Spinal cord (tissue), 10 donors: ENCODE data around the gene GADD45GIP1. TPM values are rescaled to one million over a fixed set of nuclear protein-coding genes. Genes with fewer than 3 reads are reported as not detected.

Experiments used
- DNase-seq, 6 donors: peaks; one replicate each; pipeline versions ENCODE4 v3.0.0 to v3.0.0-alpha.2; 2013 to 2015; ENCODE audit warnings: low spot score in 6 of 6, low read depth in 4 of 6
- H3K27ac ChIP-seq: one replicate; pipeline ENCODE4 v1.5.1; 2013; ENCODE audit warnings: low read depth, low read length, control low read depth
- H3K27me3 ChIP-seq: one replicate; pipeline ENCODE4 v1.6.1; 2013; ENCODE audit warnings: low read length; ENCODE audit not compliant: control insufficient read depth, insufficient read depth
- H3K36me3 ChIP-seq: one replicate; pipeline ENCODE4 v1.6.1; 2013; ENCODE audit warnings: low read length; ENCODE audit not compliant: control insufficient read depth, insufficient read depth
- H3K4me1 ChIP-seq: one replicate; pipeline ENCODE4 v1.6.1; 2013; ENCODE audit warnings: low read length; ENCODE audit not compliant: control insufficient read depth, insufficient read depth
- H3K4me3 ChIP-seq: one replicate; pipeline ENCODE4 v1.5.1; 2013; ENCODE audit warnings: low read depth, low read length, control low read depth
- H3K9me3 ChIP-seq: one replicate; pipeline ENCODE4 v1.6.1; 2013; ENCODE audit warnings: low read length; ENCODE audit not compliant: control insufficient read depth, insufficient read depth
- WGBS: methylation state at CpG from one replicate; pipeline ENCODE4 v1.1.5; 2013; ENCODE audit warnings: missing lambda C conversion rate; ENCODE audit not compliant: insufficient coverage; 5-methylcytosine and 5-hydroxymethylcytosine counted together
- polyA plus RNA-seq, 2 donors: library from polyadenylated mRNA; unstranded; fragments of 120-200 nt; gene quantifications; one replicate each; pipeline ENCODE4 v1.2.1, GENCODE V29; 2013; ENCODE audit not compliant: insufficient read length in 2 of 2
- small RNA-seq: library from RNA; depleted of rRNA; stranded (forward); fragments of <200 nt; gene quantifications from one replicate; pipeline ENCODE3, GENCODE V24; 2014; ENCODE audit warnings: low replicate concordance
- total RNA-seq, 2 donors: library from RNA; depleted of rRNA in 1 of 2; stranded (reverse); fragments of 120-200 nt in 1 of 2; fragments of >200 nt in 1 of 2; gene quantifications; one replicate each; pipeline versions ENCODE4 v1.2.3 to v1.2.4, GENCODE V29; 2013 to 2014
- donor health status: healthy.

The GADD45GIP1 gene
- total and polyA plus RNA-seq, 4 donors: 9.7 to 55.6 (median 37.2) TPM

GRCh38 chr19:12913851-12914690, 43.0 kb downstream of the GADD45GIP1 start:
- peak in 3 of 6 donors; percentile 7 to 62 (median 49) for DNase-seq
- no peaks in the 10 kb centered on the region for H3K36me3 ChIP-seq
- H3K27ac ChIP-seq: peak overlapping the region; percentile 94
- H3K9me3 ChIP-seq: no peaks in the 10 kb centered on the region
- H3K4me1 ChIP-seq: peaks cover 38% of the 10 kb centered on the region
- H3K4me3 ChIP-seq: no peak overlapping the region
- H3K27me3 ChIP-seq: no peaks in the 10 kb centered on the region
- 35% methylated on average over 8 of the region's 12 CpGs for WGBS

- H3K4me1 ChIP-seq: peaks cover 36% of the 10 kb centered on the region
- peak overlapping the region; percentile 29 for H3K4me3 ChIP-seq
- H3K36me3 ChIP-seq: no peaks in the 10 kb centered on the region
- DNase-seq: peak in 5 of 6 donors; percentile 76 to 96 (median 88)
- H3K9me3 ChIP-seq: no peaks in the 10 kb centered on the region
- no peaks in the 10 kb centered on the region for H3K27me3 ChIP-seq
- H3K27ac ChIP-seq: peak overlapping the region; percentile 94
- WGBS: 5% methylated on average over 21 of the region's 22 CpGs
These were observed 43.9 kb downstream of the GADD45GIP1 start for GRCh38 chr19:12913011-12913561.

- WGBS: 5% methylated on average over 2 of the region's 4 CpGs
- DNase-seq: peak in 1 of 6 donors; percentile 54
These were observed 44.5 kb downstream of the GADD45GIP1 start for GRCh38 chr19:12912571-12912970.

DNA sequence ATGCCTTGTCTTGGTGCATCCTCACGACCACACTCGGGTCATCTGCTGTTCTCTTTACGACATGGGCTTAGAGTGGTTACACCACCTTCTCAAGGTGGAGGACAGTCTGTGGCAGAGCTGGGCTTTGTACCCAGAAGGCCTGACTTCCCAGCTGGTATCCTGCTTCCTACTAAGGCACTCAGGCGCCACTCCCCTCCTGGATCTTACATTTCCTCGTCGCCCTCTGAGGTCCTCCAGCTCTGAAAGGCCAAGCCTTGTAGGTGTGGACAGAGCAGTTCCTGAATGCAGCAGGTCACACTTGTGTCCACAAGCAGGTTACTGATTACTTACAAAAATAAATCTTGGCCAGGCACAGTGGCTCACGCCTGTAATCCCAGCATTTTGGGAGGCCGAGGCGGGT, 49.9 kb downstream of the GADD45GIP1 start:
- DNase-seq: no peak
- Histone ChIP-seq H3K9me3 (no peaks in the 10 kb centered on the region), H3K4me1 (peaks cover 13% of the 10 kb centered on the region), H3K27me3 (no peaks in the 10 kb centered on the region), H3K27ac (no peak overlapping the region), H3K4me3 (no peak overlapping the region), H3K36me3 (peaks cover 15% of the 10 kb centered on the region)
- WGBS: 89% methylated on average over 9 of the region's 9 CpGs

More at GRCh38 chr19:12912571-12912970, 44.5 kb downstream of the GADD45GIP1 start:
- Histone ChIP-seq H3K27me3 (no peaks in the 10 kb centered on the region), H3K27ac (peak overlapping the region; percentile 94), H3K4me3 (no peak overlapping the region), H3K4me1 (peaks cover 36% of the 10 kb centered on the region), H3K36me3 (no peaks in the 10 kb centered on the region), H3K9me3 (no peaks in the 10 kb centered on the region)

Small RNA genes lying within 50 kb of the gene (small RNA-seq; reads per million reads assigned to genes)
- gene MIR5695 (0.53 reads per million, percentile 58 among the genes with 10 or more reads in this experiment), gene MIR6515 (not detected)

Other genes with a start within 250 kb of the GADD45GIP1 start
- gene TNPO2, start 233.3 kb downstream of the GADD45GIP1 start, total RNA-seq: 10 to 100 TPM; 40.9 to 66.8 TPM
- gene TNPO2, start 233.3 kb downstream of the GADD45GIP1 start, polyA plus RNA-seq: 100 to 1,000 TPM; 146 to 155 TPM
- gene TRIR, start 222.5 kb downstream of the GADD45GIP1 start, total RNA-seq: 100 to 1,000 TPM in 1 of 2 donors, 10 to 100 TPM in 1; 77.6 to 205 TPM
- 100 to 1,000 TPM; 220 to 224 TPM for gene TRIR, start 222.5 kb downstream of the GADD45GIP1 start, polyA plus RNA-seq
- gene GET3, start 219.7 kb downstream of the GADD45GIP1 start, total RNA-seq: 10 to 100 TPM; 50.9 to 84.4 TPM
- gene GET3, start 219.7 kb downstream of the GADD45GIP1 start, polyA plus RNA-seq: 100 to 1,000 TPM; 119 to 120 TPM
- not detected for gene BEST2, start 205.4 kb downstream of the GADD45GIP1 start, total RNA-seq
- gene BEST2, start 205.4 kb downstream of the GADD45GIP1 start, polyA plus RNA-seq: under 1 TPM in 1 of 2 donors, not detected in 1; 0.24 TPM
- gene HOOK2, start 181.7 kb downstream of the GADD45GIP1 start, total RNA-seq: 10 to 100 TPM; 16.4 to 25.2 TPM
- 10 to 100 TPM; 40.0 to 65.2 TPM for gene HOOK2, start 181.7 kb downstream of the GADD45GIP1 start, polyA plus RNA-seq
- 100 to 1,000 TPM in 1 of 2 donors, 10 to 100 TPM in 1; 90.7 to 119 TPM for gene JUNB, start 165.7 kb downstream of the GADD45GIP1 start, total RNA-seq
- 10 to 100 TPM; 23.3 to 52.2 TPM for gene JUNB, start 165.7 kb downstream of the GADD45GIP1 start, polyA plus RNA-seq
- gene PRDX2, start 155.4 kb downstream of the GADD45GIP1 start, total RNA-seq: 100 to 1,000 TPM; 280 to 444 TPM
- gene PRDX2, start 155.4 kb downstream of the GADD45GIP1 start, polyA plus RNA-seq: 100 to 1,000 TPM; 435 to 476 TPM
- 1 to 10 TPM in 1 of 2 donors, not detected in 1; 8.7 TPM for gene THSD8, start 155.2 kb downstream of the GADD45GIP1 start, total RNA-seq
- 1 to 10 TPM; 5.9 to 6.5 TPM for gene THSD8, start 155.2 kb downstream of the GADD45GIP1 start, polyA plus RNA-seq
- 10 to 100 TPM; 11.3 to 18.0 TPM for gene RNASEH2A, start 150.6 kb downstream of the GADD45GIP1 start, total RNA-seq
- 10 to 100 TPM; 28.0 to 32.0 TPM for gene RNASEH2A, start 150.6 kb downstream of the GADD45GIP1 start, polyA plus RNA-seq
- gene RTBDN, start 122.6 kb downstream of the GADD45GIP1 start, total RNA-seq: 1 to 10 TPM; 1.1 to 1.8 TPM
- gene RTBDN, start 122.6 kb downstream of the GADD45GIP1 start, polyA plus RNA-seq: 1 to 10 TPM; 5.8 to 6.8 TPM
- 10 to 100 TPM; 12.2 to 39.1 TPM for gene MAST1, start 118.7 kb downstream of the GADD45GIP1 start, total RNA-seq
- 100 to 1,000 TPM in 1 of 2 donors, 10 to 100 TPM in 1; 87.0 to 112 TPM for gene MAST1, start 118.7 kb downstream of the GADD45GIP1 start, polyA plus RNA-seq
- gene DNASE2, start 75.8 kb downstream of the GADD45GIP1 start, total RNA-seq: 10 to 100 TPM; 11.7 to 19.7 TPM
- 10 to 100 TPM; 23.6 TPM for gene DNASE2, start 75.8 kb downstream of the GADD45GIP1 start, polyA plus RNA-seq
- 1 to 10 TPM; 2.1 to 3.2 TPM for gene KLF1, start 70.0 kb downstream of the GADD45GIP1 start, total RNA-seq
- gene KLF1, start 70.0 kb downstream of the GADD45GIP1 start, polyA plus RNA-seq: under 1 TPM; 0.42 to 0.57 TPM
- gene GCDH, start 66.1 kb downstream of the GADD45GIP1 start, total RNA-seq: 10 to 100 TPM; 22.9 to 30.1 TPM
- 10 to 100 TPM; 36.1 to 45.1 TPM for gene GCDH, start 66.1 kb downstream of the GADD45GIP1 start, polyA plus RNA-seq
- under 1 TPM in 1 of 2 donors, not detected in 1; 0.88 TPM for gene SYCE2, start 37.9 kb downstream of the GADD45GIP1 start, total RNA-seq
- gene SYCE2, start 37.9 kb downstream of the GADD45GIP1 start, polyA plus RNA-seq: 1 to 10 TPM; 5.3 to 6.0 TPM
- 10 to 100 TPM; 41.3 to 54.1 TPM for gene FARSA, start 23.5 kb downstream of the GADD45GIP1 start, total RNA-seq
- 10 to 100 TPM; 74.0 to 80.6 TPM for gene FARSA, start 23.5 kb downstream of the GADD45GIP1 start, polyA plus RNA-seq
- 100 to 1,000 TPM; 452 to 872 TPM for gene CALR, start 18.6 kb downstream of the GADD45GIP1 start, total RNA-seq
- 100 to 1,000 TPM; 521 to 592 TPM for gene CALR, start 18.6 kb downstream of the GADD45GIP1 start, polyA plus RNA-seq
- 10 to 100 TPM; 37.6 to 85.9 TPM for gene RAD23A, start 11.4 kb downstream of the GADD45GIP1 start, total RNA-seq
- 100 to 1,000 TPM; 101 to 109 TPM for gene RAD23A, start 11.4 kb downstream of the GADD45GIP1 start, polyA plus RNA-seq
- gene DAND5, start 12.4 kb upstream of the GADD45GIP1 start, total RNA-seq: under 1 TPM in 1 of 2 donors, not detected in 1; 0.28 TPM
- under 1 TPM; 0.44 to 0.49 TPM for gene DAND5, start 12.4 kb upstream of the GADD45GIP1 start, polyA plus RNA-seq
- 10 to 100 TPM; 53.3 to 61.8 TPM for gene NFIX, start 38.3 kb upstream of the GADD45GIP1 start, total RNA-seq
- 100 to 1,000 TPM; 175 to 198 TPM for gene NFIX, start 38.3 kb upstream of the GADD45GIP1 start, polyA plus RNA-seq
- gene LYL1, start 145.6 kb upstream of the GADD45GIP1 start, total RNA-seq: 10 to 100 TPM in 1 of 2 donors, 1 to 10 TPM in 1; 8.8 to 11.0 TPM
- gene LYL1, start 145.6 kb upstream of the GADD45GIP1 start, polyA plus RNA-seq: 1 to 10 TPM; 7.7 TPM
- 10 to 100 TPM; 11.8 to 26.2 TPM for gene TRMT1, start 159.5 kb upstream of the GADD45GIP1 start, total RNA-seq
- 10 to 100 TPM; 38.7 to 47.5 TPM for gene TRMT1, start 159.5 kb upstream of the GADD45GIP1 start, polyA plus RNA-seq
- gene NACC1, start 161.0 kb upstream of the GADD45GIP1 start, total RNA-seq: 10 to 100 TPM; 13.3 to 23.3 TPM
- gene NACC1, start 161.0 kb upstream of the GADD45GIP1 start, polyA plus RNA-seq: 10 to 100 TPM; 44.7 to 45.7 TPM
- gene STX10, start 193.2 kb upstream of the GADD45GIP1 start, total RNA-seq: 10 to 100 TPM; 25.5 to 58.0 TPM
- gene STX10, start 193.2 kb upstream of the GADD45GIP1 start, polyA plus RNA-seq: 10 to 100 TPM; 69.4 to 71.3 TPM
- 10 to 100 TPM; 12.6 to 25.5 TPM for gene IER2, start 193.2 kb upstream of the GADD45GIP1 start, total RNA-seq
- 10 to 100 TPM; 38.1 to 56.2 TPM for gene IER2, start 193.2 kb upstream of the GADD45GIP1 start, polyA plus RNA-seq